Mesendoderm (in vitro differentiated cells): ENCODE results near the gene TMEM54.
A peak's percentile ranks its signal among the peaks of the same experiment; 100 is the strongest.

ENCODE experiments used
- DNase-seq: peaks from one replicate; pipeline ENCODE4 v3.0.0; 2013
- H2AK5ac ChIP-seq: 2 replicates; pipeline ENCODE4 v1.6.1; 2013; ENCODE audit warnings: low read length, inconsistent platforms
- H2BK120ac ChIP-seq: 2 replicates; pipeline ENCODE4 v1.6.1; 2013; ENCODE audit warnings: low read depth, mild to moderate bottlenecking, low read length, moderate library complexity, mixed read lengths
- H2BK15ac ChIP-seq: replicated peaks from 2 replicates; pipeline ENCODE4 v1.6.1; 2013; ENCODE audit warnings: low read depth, mild to moderate bottlenecking, moderate library complexity
- H2BK5ac ChIP-seq: 2 replicates; pipeline ENCODE4 v1.6.1; 2013; ENCODE audit warnings: low read length, inconsistent platforms
- H3K18ac ChIP-seq: 2 replicates; pipeline ENCODE4 v1.6.1; 2013; ENCODE audit warnings: mild to moderate bottlenecking, low read length, mixed read lengths
- H3K23ac ChIP-seq: one replicate; pipeline ENCODE4 v1.6.1; 2013; ENCODE audit warnings: low read length
- H3K27ac ChIP-seq: 2 replicates; pipeline ENCODE4 v1.5.1; 2013; ENCODE audit warnings: low read depth, mild to moderate bottlenecking, inconsistent platforms, low read length, moderate library complexity
- H3K27me3 ChIP-seq: 2 replicates; pipeline ENCODE4 v1.6.1; 2013; ENCODE audit warnings: low read length, control low read depth, mild to moderate bottlenecking, inconsistent platforms; ENCODE audit not compliant: insufficient read depth, poor library complexity
- H3K36me3 ChIP-seq: 2 replicates; pipeline ENCODE4 v1.6.1; 2013; ENCODE audit warnings: low read length, inconsistent platforms; ENCODE audit not compliant: control insufficient read depth, insufficient read depth
- H3K4ac ChIP-seq: one replicate; pipeline ENCODE4 v1.6.1; 2013; ENCODE audit warnings: low read depth, mild to moderate bottlenecking, low read length, moderate library complexity
- H3K4me1 ChIP-seq: 2 replicates; pipeline ENCODE4 v1.6.1; 2013; ENCODE audit warnings: low read depth, low read length, inconsistent platforms; ENCODE audit not compliant: control insufficient read depth
- H3K4me2 ChIP-seq: 2 replicates; pipeline ENCODE4 v1.6.1; 2013; ENCODE audit warnings: low read length
- H3K4me3 ChIP-seq: 2 replicates; pipeline ENCODE4 v1.5.1; 2013; ENCODE audit warnings: mild to moderate bottlenecking, low read length
- H3K56ac ChIP-seq: one replicate; pipeline ENCODE4 v1.6.1; 2013; ENCODE audit warnings: low read length
- H3K79me1 ChIP-seq: 2 replicates; pipeline ENCODE4 v1.6.1; 2013; ENCODE audit warnings: low read length, inconsistent platforms
- H3K79me2 ChIP-seq: 2 replicates; pipeline ENCODE4 v1.6.1; 2013; ENCODE audit warnings: mild to moderate bottlenecking, low read length; ENCODE audit not compliant: control insufficient read depth, insufficient read depth
- H3K9ac ChIP-seq: 2 replicates; pipeline ENCODE4 v1.6.1; 2013; ENCODE audit warnings: low read length, inconsistent platforms
- H4K5ac ChIP-seq: one replicate; pipeline ENCODE4 v1.6.1; 2013; ENCODE audit warnings: low read length
- H4K8ac ChIP-seq: one replicate; pipeline ENCODE4 v1.6.1; 2013; ENCODE audit warnings: low read depth, mild to moderate bottlenecking, control low read depth, low read length, moderate library complexity
- WGBS: extraction: QIAGEN DNeasy Blood & Tissue Kit; methylation state at CpG from one replicate; pipeline ENCODE4 v1.1.7; 2013; ENCODE audit warnings: low lambda C conversion rate, missing lambda C conversion rate; ENCODE audit not compliant: insufficient coverage; ENCODE audit errors: extremely low coverage; 5-methylcytosine and 5-hydroxymethylcytosine counted together

The TMEM54 gene

GRCh38 chr1:32946413-32946812, 45.2 kb upstream of the TMEM54 start:
- Histone ChIP-seq H4K5ac (no peak overlapping the region), H3K36me3 (no peaks in the 10 kb centered on the region)

GRCh38 chr1:32944180-32944579, 43.0 kb upstream of the TMEM54 start:
- Histone ChIP-seq H3K36me3 (no peaks in the 10 kb centered on the region), H3K56ac (no peak overlapping the region), H3K4me1 (no peaks in the 10 kb centered on the region), H3K4me3 (no peak overlapping the region), H3K79me1 (no peaks in the 10 kb centered on the region), H3K18ac (no peak overlapping the region), H3K27me3 (no peaks in the 10 kb centered on the region), H3K27ac (no peak overlapping the region), H3K23ac (no peak overlapping the region), H2BK5ac (no peak overlapping the region), H3K4ac (no peak overlapping the region), H2BK120ac (no peak overlapping the region), H3K9ac (no peak overlapping the region), H4K8ac (no peak overlapping the region), H2BK15ac (no peak overlapping the region), H3K79me2 (no peaks in the 10 kb centered on the region), H2AK5ac (no peak overlapping the region), H4K5ac (no peak overlapping the region), H3K4me2 (no peak overlapping the region)
- DNase-seq = no peak

More at GRCh38 chr1:32946413-32946812, 45.2 kb upstream of the TMEM54 start:
- no peak overlapping the region for H3K4me3 ChIP-seq
- no peak overlapping the region for H4K8ac ChIP-seq
- no peak overlapping the region for H3K18ac ChIP-seq
- H3K9ac ChIP-seq = no peak overlapping the region
- no peak overlapping the region for H3K27ac ChIP-seq
- H3K27me3 ChIP-seq = no peaks in the 10 kb centered on the region
- H2BK5ac ChIP-seq = no peak overlapping the region
- H3K56ac ChIP-seq = no peak overlapping the region
- DNase-seq = no peak
- H3K79me2 ChIP-seq = no peaks in the 10 kb centered on the region
- H2BK15ac ChIP-seq = no peak overlapping the region
- H2BK120ac ChIP-seq = no peak overlapping the region
- no peak overlapping the region for H3K4me2 ChIP-seq
- WGBS = no CpG with 5 or more reads among the region's 2 CpGs
- H3K79me1 ChIP-seq = no peaks in the 10 kb centered on the region
- H3K23ac ChIP-seq = no peak overlapping the region
- H3K4ac ChIP-seq = no peak overlapping the region
- H3K4me1 ChIP-seq = no peaks in the 10 kb centered on the region
- no peak overlapping the region for H2AK5ac ChIP-seq

GRCh38 chr1:32939655-32940371, 38.6 kb upstream of the TMEM54 start:
- no peak overlapping the region for H3K4me3 ChIP-seq
- peaks cover 2% of the 10 kb centered on the region for H3K36me3 ChIP-seq
- WGBS = no CpG with 5 or more reads among the region's 4 CpGs
- H3K27ac ChIP-seq = no peak overlapping the region
- H3K79me1 ChIP-seq = no peaks in the 10 kb centered on the region
- H4K8ac ChIP-seq = no peak overlapping the region
- H4K5ac ChIP-seq = no peak overlapping the region
- H2BK5ac ChIP-seq = no peak overlapping the region
- H3K27me3 ChIP-seq = no peaks in the 10 kb centered on the region
- no peak overlapping the region for H3K18ac ChIP-seq
- no peaks in the 10 kb centered on the region for H3K4me1 ChIP-seq
- no peak overlapping the region for H3K23ac ChIP-seq
- H2AK5ac ChIP-seq = no peak overlapping the region
- no peak overlapping the region for H3K4me2 ChIP-seq
- no peak for DNase-seq
- H3K56ac ChIP-seq = no peak overlapping the region
- no peak overlapping the region for H2BK120ac ChIP-seq
- H3K79me2 ChIP-seq = no peaks in the 10 kb centered on the region
- no peak overlapping the region for H3K9ac ChIP-seq
- H3K4ac ChIP-seq = no peak overlapping the region
- H2BK15ac ChIP-seq = no peak overlapping the region

GRCh38 chr1:32937061-32937460, 35.9 kb upstream of the TMEM54 start:
- Histone ChIP-seq H3K23ac (no peak overlapping the region), H3K4me1 (no peaks in the 10 kb centered on the region), H3K4me2 (no peak overlapping the region), H2BK120ac (no peak overlapping the region), H3K27me3 (no peaks in the 10 kb centered on the region), H2AK5ac (no peak overlapping the region), H3K18ac (no peak overlapping the region), H2BK5ac (no peak overlapping the region), H3K36me3 (peaks cover 2% of the 10 kb centered on the region), H4K5ac (no peak overlapping the region), H3K56ac (no peak overlapping the region), H3K79me1 (no peaks in the 10 kb centered on the region), H3K4ac (no peak overlapping the region), H3K27ac (no peak overlapping the region), H3K4me3 (no peak overlapping the region), H3K79me2 (no peaks in the 10 kb centered on the region), H3K9ac (no peak overlapping the region), H4K8ac (no peak overlapping the region), H2BK15ac (no peak overlapping the region)
- no peak for DNase-seq
- no CpG with 5 or more reads among the region's 4 CpGs for WGBS

GRCh38 chr1:32934535-32934934, 33.3 kb upstream of the TMEM54 start:
- no peak overlapping the region for H3K23ac ChIP-seq
- no peaks in the 10 kb centered on the region for H3K4me1 ChIP-seq
- H3K4ac ChIP-seq = no peak overlapping the region
- H3K36me3 ChIP-seq = peaks cover 2% of the 10 kb centered on the region
- no CpG with 5 or more reads among the region's 10 CpGs for WGBS
- no peak overlapping the region for H2BK15ac ChIP-seq
- H2BK120ac ChIP-seq = no peak overlapping the region
- H3K4me3 ChIP-seq = no peak overlapping the region
- H3K18ac ChIP-seq = no peak overlapping the region
- no peak overlapping the region for H3K56ac ChIP-seq
- H3K79me2 ChIP-seq = no peaks in the 10 kb centered on the region
- H4K8ac ChIP-seq = no peak overlapping the region
- no peak overlapping the region for H3K4me2 ChIP-seq
- no peaks in the 10 kb centered on the region for H3K79me1 ChIP-seq
- peak overlapping the region; percentile 15 for H3K27ac ChIP-seq
- H4K5ac ChIP-seq = no peak overlapping the region
- DNase-seq = no peak
- H3K27me3 ChIP-seq = no peaks in the 10 kb centered on the region
- H3K9ac ChIP-seq = no peak overlapping the region
- H2BK5ac ChIP-seq = no peak overlapping the region
- no peak overlapping the region for H2AK5ac ChIP-seq

DNA sequence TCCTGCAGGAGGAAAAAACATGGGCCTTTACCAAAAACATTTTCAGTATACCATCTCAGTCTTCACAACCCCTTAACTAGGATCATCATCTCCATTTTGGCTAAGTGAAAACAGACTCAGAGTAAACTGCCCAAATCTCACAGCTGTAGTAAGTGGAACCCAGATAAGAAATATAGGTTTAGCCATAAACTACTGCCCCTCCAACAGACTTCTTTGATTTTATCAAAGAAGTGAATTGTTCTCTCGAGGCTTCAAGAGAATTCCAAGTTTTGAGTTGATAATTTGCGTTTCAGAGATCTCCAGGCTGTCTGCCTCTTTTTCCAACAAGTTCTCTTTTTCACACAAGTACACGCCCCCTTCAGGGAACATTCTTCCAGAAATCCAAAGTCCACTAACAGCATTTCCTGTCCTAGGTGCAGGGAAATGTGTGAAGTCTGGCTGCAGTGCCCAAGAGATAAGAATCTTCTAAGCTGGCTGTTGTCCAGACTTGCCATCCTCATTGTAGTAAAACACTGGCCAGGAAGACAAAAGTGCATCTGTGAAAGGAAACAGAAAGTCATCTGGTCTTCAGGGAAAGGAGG, 32.6 kb upstream of the TMEM54 start:
- Histone ChIP-seq H2BK15ac (no peak overlapping the region), H2BK5ac (no peak overlapping the region), H3K4me1 (no peaks in the 10 kb centered on the region), H4K5ac (no peak overlapping the region), H3K27ac (peak overlapping the region; percentile 15), H3K23ac (no peak overlapping the region), H3K27me3 (no peaks in the 10 kb centered on the region), H3K79me1 (no peaks in the 10 kb centered on the region), H3K4ac (no peak overlapping the region), H3K79me2 (no peaks in the 10 kb centered on the region), H3K4me2 (no peak overlapping the region), H3K56ac (no peak overlapping the region), H3K36me3 (peaks cover 2% of the 10 kb centered on the region), H3K9ac (no peak overlapping the region), H4K8ac (no peak overlapping the region), H2AK5ac (no peak overlapping the region), H3K4me3 (no peak overlapping the region), H3K18ac (no peak overlapping the region), H2BK120ac (no peak overlapping the region)
- WGBS = no CpG with 5 or more reads among the region's 3 CpGs
- DNase-seq = peak; percentile 92
